H1 (cell line): ENCODE data around the gene NCAM1. TPM values are rescaled to one million over a fixed set of nuclear protein-coding genes. Genes with fewer than 3 reads are reported as not detected.

Experiments used
- CHD7 ChIP-seq: fragments of 300-600 bp; sonication (generic); IDR thresholded peaks from 2 replicates; pipeline ENCODE4 v1.7.1; 2012; ENCODE audit warnings: low read length, moderate library complexity, mild to moderate bottlenecking, inconsistent platforms; ENCODE audit not compliant: insufficient replicate concordance
- SRF ChIP-seq: IDR thresholded peaks from 2 replicates; pipeline ENCODE4 v1.6.1; 2011; ENCODE audit warnings: mild to moderate bottlenecking, low read depth, low read length, moderate library complexity
- ZNF274 ChIP-seq: IDR thresholded peaks from 2 replicates; pipeline ENCODE4 v1.7.0; 2012; ENCODE audit warnings: low read length, borderline replicate concordance; ENCODE audit errors: extremely low read depth
- polyA plus RNA-seq, 7 experiments: library from polyadenylated mRNA; depleted of rRNA in 3 of 7; stranded (reverse) in 5 of 7; unstranded in 2 of 7; fragments of >200 nt in 5 of 7; fragments of 200-250 nt in 2 of 7; gene quantifications; 1 replicate in 5 of 7; 2 replicates in 1 of 7; 4 replicates in 1 of 7; pipeline versions ENCODE4 v1.2.1 to v1.2.3, GENCODE V29; 2011 to 2013; ENCODE audit warnings: missing spikeins in 2 of 7, mixed read lengths in 2 of 7
- total RNA-seq: library from RNA; stranded (reverse); fragmentation: NEBNext Ultra II Directional; extraction: Animal tissue kit (Norgen Biotek cat#: 25700); gene quantifications from 2 replicates; pipeline ENCODE4 v1.2.1, GENCODE V29; 2021

The NCAM1 gene
- total and polyA plus RNA-seq, 2 of the 8 experiments (the other 6 are each of a cell fraction or from before 2014, with no cell fraction given), result 3.1 to 4.3 TPM

GRCh38 chr11:113065330-113065729, 104.1 kb downstream of the NCAM1 start (continued):
- TF ChIP-seq CHD7, result no peak
- no peak for TF ChIP-seq ZNF274
- no peak for TF ChIP-seq SRF
